Amniotic stem cell (primary cell): Measurements from ENCODE around the gene INTS1.

ENCODE experiments used
- DNase-seq: peaks from one replicate; lab custom pipeline; 2025; lab: John Stamatoyannopoulos, UW

Gene INTS1

GRCh38 chr7:1432411-1433082, 71.6 kb downstream of the INTS1 start:
- peak; percentile 19 for DNase-seq

- DNase-seq, result no peak
Observed at GRCh38 chr7:1431634-1432380, 72.4 kb downstream of the INTS1 start.

- DNase-seq, result no peak
Observed at GRCh38 chr7:1431226-1431625, 73.0 kb downstream of the INTS1 start.

- no peak for DNase-seq
Observed at GRCh38 chr7:1430056-1430845, 73.9 kb downstream of the INTS1 start.

- DNase-seq, result no peak
Observed at GRCh38 chr7:1428941-1429501, 75.2 kb downstream of the INTS1 start.

GRCh38 chr7:1427064-1427657, 77.0 kb downstream of the INTS1 start:
- DNase-seq, result no peak

GRCh38 chr7:1426474-1426873, 77.7 kb downstream of the INTS1 start:
- DNase-seq, result no peak

DNA sequence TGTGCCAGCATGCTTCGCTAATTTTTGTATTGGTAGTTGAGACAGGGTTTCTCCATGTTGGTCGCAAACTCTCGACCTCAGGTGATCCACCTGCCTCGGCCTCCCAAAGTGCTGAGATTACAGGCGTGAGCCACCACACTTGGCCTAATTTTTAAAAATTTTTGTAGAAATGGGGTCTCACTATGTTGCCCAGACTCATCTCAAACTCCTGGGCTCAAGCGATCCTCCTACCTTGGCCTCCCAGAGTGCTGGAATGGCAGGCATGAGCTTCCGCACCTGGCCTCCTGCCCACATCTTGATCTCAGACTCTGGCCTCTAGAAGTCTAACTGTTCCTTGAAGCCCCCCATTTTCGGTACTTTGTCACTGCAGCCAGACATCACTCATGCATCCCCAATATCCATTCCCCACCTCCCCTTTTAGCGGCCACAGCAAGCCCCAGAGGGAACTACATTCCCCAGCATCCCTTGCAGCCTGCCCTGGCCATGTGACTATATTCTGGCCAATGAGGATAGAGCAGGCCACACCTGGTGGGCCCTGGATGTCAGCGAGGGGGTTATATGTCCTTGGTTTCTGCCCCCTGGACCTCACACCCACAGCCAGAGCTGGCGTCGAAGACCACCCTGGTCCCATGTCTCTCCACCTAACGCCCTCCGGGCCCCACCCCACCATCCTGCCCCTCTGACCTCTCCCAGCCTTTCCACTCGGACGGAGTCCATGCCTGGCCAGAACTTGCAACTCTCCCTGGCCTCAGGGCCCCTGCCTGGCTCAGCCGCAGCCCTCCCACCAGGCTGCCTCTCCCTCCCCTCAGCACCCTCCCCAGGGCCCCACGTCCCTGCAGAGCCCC, 78.7 kb downstream of the INTS1 start:
- no peak for DNase-seq

DNA sequence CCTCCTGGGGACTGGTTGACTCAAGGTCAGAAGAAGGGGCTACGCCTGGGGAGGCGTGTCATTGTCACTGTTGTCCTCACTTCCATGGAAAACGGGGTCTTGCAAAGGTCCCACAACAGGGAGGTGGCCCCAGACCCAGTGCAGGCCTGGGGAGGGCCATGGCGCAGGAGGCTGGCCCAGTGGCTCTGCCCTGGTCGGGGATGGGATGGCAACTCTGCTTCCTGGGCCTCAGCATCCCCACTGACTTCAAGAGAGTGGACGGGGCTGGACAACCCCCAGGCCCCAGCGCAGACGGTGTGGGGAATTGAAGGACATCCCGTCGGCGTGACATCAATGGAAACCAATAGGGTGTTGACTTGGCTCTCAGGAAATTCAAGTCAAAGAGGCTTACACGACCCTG, 80.1 kb downstream of the INTS1 start:
- DNase-seq, result no peak

DNA sequence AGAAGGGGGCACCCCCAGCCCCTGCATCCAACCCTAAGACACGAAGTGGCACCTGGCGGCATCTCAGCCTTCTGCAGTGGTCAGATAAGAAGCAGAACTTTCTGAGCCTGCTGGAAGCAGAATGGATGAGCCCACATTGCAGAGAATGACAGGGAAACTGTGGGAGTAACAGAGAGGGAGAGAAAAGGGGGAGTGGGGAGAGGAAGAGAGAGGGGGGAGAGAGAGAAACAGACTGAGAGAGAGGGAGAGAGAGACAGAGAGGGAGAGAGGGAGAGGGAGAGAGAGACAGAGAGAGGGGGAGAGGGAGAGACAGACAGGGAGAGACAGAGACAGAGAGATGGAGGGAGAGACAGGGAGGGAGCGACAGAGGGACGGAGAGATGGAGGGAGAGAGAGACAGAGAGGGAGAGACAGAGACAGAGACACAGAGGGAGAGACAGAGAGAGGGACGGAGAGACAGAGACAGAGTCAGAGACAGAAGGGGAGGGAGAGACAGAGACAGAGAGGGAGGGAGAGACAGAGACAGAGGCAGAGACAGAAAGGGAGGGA, 80.9 kb downstream of the INTS1 start:
- no peak for DNase-seq

GRCh38 chr7:1422512-1423263, 81.5 kb downstream of the INTS1 start:
- no peak for DNase-seq

- no peak for DNase-seq
Observed at GRCh38 chr7:1421946-1422345, 82.2 kb downstream of the INTS1 start.

DNA sequence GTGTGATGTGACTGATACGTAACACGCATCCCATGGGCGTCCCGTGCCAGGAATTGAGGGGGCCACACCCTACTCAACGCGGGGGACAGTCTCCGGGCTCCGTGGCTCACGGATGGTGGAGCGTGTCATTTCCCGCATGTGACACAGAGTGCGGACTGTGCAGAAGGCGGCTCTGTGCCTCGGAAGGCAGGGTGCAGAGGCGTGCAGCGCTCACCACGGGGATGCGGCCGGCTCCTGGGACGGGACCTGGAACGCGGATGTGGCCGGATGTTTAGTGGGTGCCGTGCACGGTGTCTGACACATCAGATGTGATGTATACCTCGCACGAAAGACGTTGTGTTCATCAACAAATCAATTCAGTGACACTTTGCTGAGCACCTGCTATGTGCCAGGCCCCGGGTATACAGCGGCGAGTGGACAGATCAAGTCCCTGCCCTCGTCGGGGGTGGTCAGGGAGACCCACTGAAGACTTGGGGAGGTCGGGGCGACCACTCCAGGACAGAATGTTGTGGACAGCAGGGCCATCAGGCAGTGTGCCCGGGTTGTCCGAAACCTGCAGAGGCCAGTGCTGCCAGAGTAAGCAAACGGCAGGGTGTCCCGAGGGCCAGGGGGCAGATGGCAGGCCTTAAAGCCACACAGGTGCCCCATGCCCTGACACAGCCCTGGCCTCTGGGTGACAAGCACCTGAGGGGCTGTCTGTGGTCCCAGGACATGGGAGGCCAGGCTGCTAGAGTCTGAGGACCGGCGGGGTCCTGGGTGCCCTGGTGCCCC, 83.0 kb downstream of the INTS1 start:
- no peak for DNase-seq
